ENCODE measurements around the gene ARL5C.

GRCh38 chr17:39141294-39141693 lies 24.7 kb downstream of the ARL5C start:
- no peak for TF ChIP-seq CTCF (IDR thresholded peaks at IDR 0.05)
- no peak for TF ChIP-seq EZH2 (IDR thresholded peaks at IDR 0.05; ENCODE audit: borderline replicate concordance, insufficient read depth, low read depth, low read length, poor library complexity, severe bottlenecking)

All from B cell (primary cell).